A549 (cell line): Measurements from ENCODE around the gene KPTN. TPM values are rescaled to one million over a fixed set of nuclear protein-coding genes. Genes with fewer than 3 reads are reported as not detected.
A peak's percentile ranks its signal among the peaks of the same experiment; 100 is the strongest.

Source experiments
- ATAC-seq, 2 experiments: fragments of 200-7000 bp in 1 of 2; fragments of >200 bp in 1 of 2; cut with Nextera tagmentation in 1 of 2; cut with Tn5 transposase in 1 of 2; 3 replicates each; pipeline versions ENCODE4 v1.8.0 to v1.9.1; 2018 to 2020; ENCODE audit warnings: mild to moderate bottlenecking in 1 of 2, moderate library complexity in 1 of 2
- CTCF ChIA-PET: fragments of 300-600 bp; sonication (Branson Sonifier 250); formaldehyde crosslinking; extraction: SDS; loops from one replicate; lab custom pipeline; 2021; ENCODE audit warnings: antibody characterized with exemption, inconsistent platforms; lab: Yijun Ruan, JAX
- POLR2A ChIA-PET: fragments of 350-600 bp; formaldehyde crosslinking; extraction: SDS; loops from one replicate; lab custom pipeline; 2021; ENCODE audit warnings: antibody characterized with exemption, inconsistent platforms; lab: Yijun Ruan, JAX
- DNase-seq, 2 experiments: peaks; one replicate each; pipeline versions ENCODE4 v3.0.0 to v3.0.0-alpha.2; 2011 to 2016; ENCODE audit warnings: low read depth in 1 of 2, low spot score in 1 of 2
- FAIRE-seq: peaks from 2 replicates; lab custom pipeline; 2011; peaks lifted over from hg19 to GRCh38; lab: Jason Lieb, UNC
- H3K27ac ChIP-seq, 2 experiments: fragments of >200 bp; sonication (Bioruptor Twin); formaldehyde crosslinking; 3 replicates each; pipeline ENCODE4 v1.5.1; 2016 to 2017
- H3K4me1 ChIP-seq: fragments of >200 bp; sonication (Bioruptor Twin); formaldehyde crosslinking; 3 replicates; pipeline ENCODE4 v1.6.1; 2016
- H3K4me2 ChIP-seq: fragments of >200 bp; sonication (Bioruptor Twin); formaldehyde crosslinking; 3 replicates; pipeline ENCODE4 v1.6.1; 2016
- H3K4me3 ChIP-seq: fragments of >200 bp; sonication (Bioruptor Twin); formaldehyde crosslinking; 3 replicates; pipeline ENCODE4 v1.5.1; 2016
- H3K9me3 ChIP-seq: fragments of >200 bp; sonication (Bioruptor Twin); formaldehyde crosslinking; 3 replicates; pipeline ENCODE4 v1.6.1; 2016
- BHLHE40 ChIP-seq: IDR thresholded peaks from 2 replicates; pipeline ENCODE4 v1.6.1; 2012; ENCODE audit warnings: low read depth, low read length, inconsistent platforms
- CBX2 ChIP-seq: fragments of 200-600 bp; sonication (generic); IDR thresholded peaks from 2 replicates; pipeline ENCODE4 v1.6.1; 2016; ENCODE audit warnings: low read depth, mild to moderate bottlenecking, borderline replicate concordance
- CBX8 ChIP-seq: fragments of 200-600 bp; sonication (generic); IDR thresholded peaks from 2 replicates; pipeline ENCODE4 v1.6.1; 2016
- EHF ChIP-seq: fragments of 250-450 bp; sonication (Bioruptor Pico); IDR thresholded peaks from 2 replicates; pipeline ENCODE4 v1.5.0; 2020; ENCODE audit warnings: mild to moderate bottlenecking
- EHMT2 ChIP-seq: fragments of 200-600 bp; sonication (generic); IDR thresholded peaks from 2 replicates; pipeline ENCODE4 v1.6.1; 2016; ENCODE audit warnings: antibody characterized with exemption, low read depth, mild to moderate bottlenecking, moderate library complexity
- EP300 ChIP-seq, 2 experiments: fragments of >200 bp; sonication (Bioruptor Twin); formaldehyde crosslinking; IDR thresholded peaks; 2 replicates in 1 of 2; 3 replicates in 1 of 2; pipeline ENCODE4 v1.6.1; 2016 to 2017
- ESRRA ChIP-seq: fragments of 150-350 bp; IDR thresholded peaks from 2 replicates; pipeline ENCODE4 v1.6.1; 2014; ENCODE audit warnings: mild to moderate bottlenecking, low read length, borderline replicate concordance
- GATA3 ChIP-seq: IDR thresholded peaks from 2 replicates; pipeline ENCODE4 v1.6.1; 2012; ENCODE audit warnings: borderline replicate concordance
- HDAC2 ChIP-seq: fragments of 200-600 bp; sonication (generic); IDR thresholded peaks from 2 replicates; pipeline ENCODE4 v1.6.1; 2016
- JUNB ChIP-seq: fragments of >200 bp; sonication (Bioruptor Twin); formaldehyde crosslinking; IDR thresholded peaks from 2 replicates; pipeline ENCODE4 v1.6.1; 2016
- KDM5A ChIP-seq: fragments of 200-600 bp; sonication (generic); IDR thresholded peaks from 2 replicates; pipeline ENCODE4 v1.6.1; 2016; ENCODE audit warnings: antibody characterized with exemption, mild to moderate bottlenecking
- MAFK ChIP-seq: fragments of 450-650 bp; IDR thresholded peaks from 2 replicates; pipeline ENCODE4 v1.6.1; 2014; ENCODE audit not compliant: partially characterized antibody
- MAZ ChIP-seq: fragments of 150-350 bp; IDR thresholded peaks from 2 replicates; pipeline ENCODE4 v1.6.1; 2014; ENCODE audit warnings: antibody characterized with exemption, low read depth, low read length, borderline replicate concordance
- RAD21 ChIP-seq, 2 experiments: fragments of >200 bp in 1 of 2; sonication (Bioruptor Twin) in 1 of 2; formaldehyde crosslinking in 1 of 2; IDR thresholded peaks in 1 of 2; conservative IDR thresholded peaks in 1 of 2; 2 replicates in 1 of 2; 3 replicates in 1 of 2; pipeline ENCODE4 v1.6.1; 2012 to 2018; ENCODE audit warnings: inconsistent platforms in 1 of 2
- RARB ChIP-seq: fragments of 250-450 bp; sonication (Bioruptor Pico); IDR thresholded peaks from 2 replicates; pipeline ENCODE4 v1.8.0; 2021; ENCODE audit warnings: mild to moderate bottlenecking, moderate library complexity
- RCOR1 ChIP-seq: fragments of 150-350 bp; IDR thresholded peaks from 2 replicates; pipeline ENCODE4 v1.6.1; 2014; ENCODE audit warnings: antibody characterized with exemption, low read length, low read depth
- ZNF302 ChIP-seq: fragments of 250-450 bp; sonication (Bioruptor Pico); IDR thresholded peaks from 2 replicates; pipeline ENCODE4 v1.9.0; 2021; ENCODE audit warnings: inconsistent platforms, mild to moderate bottlenecking, moderate library complexity
- WGBS: methylation state at CpG from one replicate; pipeline ENCODE4 v1.1.6; 2017; ENCODE audit errors: missing lambda C conversion rate; 5-methylcytosine and 5-hydroxymethylcytosine counted together
- polyA plus RNA-seq, 4 experiments: library from polyadenylated mRNA; depleted of rRNA in 3 of 4; stranded (reverse); fragments of >200 nt; fragmentation: RNase III in 1 of 4; extraction: RNeasy Plus Mini Kit Qiagen cat#74134 plus additional on column Dnase treatment in 1 of 4; gene quantifications; 2 replicates in 3 of 4; 3 replicates in 1 of 4; pipeline ENCODE4 v1.2.3, GENCODE V29; 2011 to 2017
- TF ChIP-seq, protein P1 (sequence below): IDR thresholded peaks from 2 replicates; pipeline ENCODE4 v1.6.1; 2012
- TF ChIP-seq, protein P2 (sequence below): IDR thresholded peaks from 2 replicates; pipeline ENCODE4 v1.6.1; 2012

Gene KPTN
- polyA plus RNA-seq, 2 of the 4 experiments (the other 2 are of a cell fraction): 10.6 to 20.6 TPM

DNA sequence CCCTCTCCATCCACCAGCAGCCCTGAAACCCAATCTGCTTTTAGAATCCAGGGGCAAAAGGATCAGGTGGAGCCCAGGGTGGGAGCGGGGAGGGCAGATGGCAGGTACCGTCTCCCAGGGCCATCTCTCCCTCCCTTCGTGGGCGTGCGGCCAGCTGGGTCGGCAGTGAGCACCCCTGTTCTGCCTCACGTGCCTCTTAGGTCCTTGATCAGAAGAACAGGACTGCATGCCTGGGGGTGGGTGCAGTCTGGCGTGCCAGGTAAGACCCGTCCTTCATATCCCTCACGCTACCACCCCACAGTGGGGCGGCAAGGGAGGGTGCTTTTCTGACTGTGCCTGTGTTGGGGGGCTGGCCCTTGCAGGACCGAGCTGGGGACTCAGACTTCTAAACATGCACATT is 14.3 kb downstream of the KPTN start:
- WGBS: 16% methylated on average over 12 of the region's 12 CpGs
- CTCF ChIA-PET: interaction anchor here (0.5 to 8.6 kb wide), 3 partner anchors 14 to 77 kb away, joined by 3 to 58 read pairs (median 31); partner anchors contain the start of gene KPTN
- Histone ChIP-seq H3K4me2 (no peak overlapping the region), H3K4me3 (no peak overlapping the region), H3K27ac (no peak overlapping the region), H3K4me1 (peaks cover 19% of the 10 kb centered on the region; the same call in 2 of the 3 replicates), H3K9me3 (no peaks in the 10 kb centered on the region)
- POLR2A ChIA-PET: no interaction called here
- DNase-seq (no peak), ATAC-seq (peak in 1 of 2 experiments; percentile 2; a peak in 2 of 6 replicates), FAIRE-seq (no peak)
- no peak for TF ChIP-seq HDAC2
- no peak for TF ChIP-seq CBX2
- TF ChIP-seq ESRRA: no peak

DNA sequence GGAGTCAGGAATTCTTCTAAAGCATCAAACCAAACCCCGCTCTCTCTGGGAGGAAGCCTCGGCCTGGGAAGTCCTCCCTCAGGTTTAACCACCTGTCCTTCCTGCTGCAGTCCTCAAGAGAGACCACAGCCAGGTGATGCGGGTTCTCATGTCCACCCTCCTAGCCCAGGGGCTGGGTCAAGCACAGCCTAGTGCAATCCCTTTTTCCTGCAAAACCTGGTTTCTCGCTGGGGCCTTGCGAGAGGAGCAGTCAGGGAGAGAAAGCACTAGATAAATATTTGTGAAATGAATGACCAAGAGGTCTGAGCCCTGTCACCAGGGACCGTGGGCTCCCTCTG is 14.7 kb downstream of the KPTN start:
- no peak for FAIRE-seq
- no peak overlapping the region for H3K4me2 ChIP-seq
- 9% methylated on average over 6 of the region's 6 CpGs for WGBS
- H3K4me3 ChIP-seq: no peak overlapping the region
- CTCF ChIA-PET: interaction anchor here (0.8 to 8.6 kb wide), 4 partner anchors 11 to 47 kb away, joined by 6 to 58 read pairs (median 19); partner anchors contain the start of gene KPTN
- ATAC-seq: peak; percentile 15 to 31; a peak in 5 of 6 replicates
- no peak for DNase-seq
- TF ChIP-seq HDAC2 (no peak), ZNF302 (CRISPR knock-in tag) (no peak), CBX8 (no peak), EHF (no peak), RARB (CRISPR knock-in tag) (no peak), MAFK (no peak), GATA3 (no peak), RCOR1 (no peak), KDM5A (no peak), JUNB (no peak)
- TF ChIP-seq, protein P1, sequence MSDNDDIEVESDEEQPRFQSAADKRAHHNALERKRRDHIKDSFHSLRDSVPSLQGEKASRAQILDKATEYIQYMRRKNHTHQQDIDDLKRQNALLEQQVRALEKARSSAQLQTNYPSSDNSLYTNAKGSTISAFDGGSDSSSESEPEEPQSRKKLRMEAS: no peak
- TF ChIP-seq, all 56 proteins: peak for 0
- POLR2A ChIA-PET: no interaction called here
- H3K27ac ChIP-seq: no peak overlapping the region
- peaks cover 19% of the 10 kb centered on the region; the same call in 2 of the 3 replicates for H3K4me1 ChIP-seq
- no peaks in the 10 kb centered on the region for H3K9me3 ChIP-seq

DNA sequence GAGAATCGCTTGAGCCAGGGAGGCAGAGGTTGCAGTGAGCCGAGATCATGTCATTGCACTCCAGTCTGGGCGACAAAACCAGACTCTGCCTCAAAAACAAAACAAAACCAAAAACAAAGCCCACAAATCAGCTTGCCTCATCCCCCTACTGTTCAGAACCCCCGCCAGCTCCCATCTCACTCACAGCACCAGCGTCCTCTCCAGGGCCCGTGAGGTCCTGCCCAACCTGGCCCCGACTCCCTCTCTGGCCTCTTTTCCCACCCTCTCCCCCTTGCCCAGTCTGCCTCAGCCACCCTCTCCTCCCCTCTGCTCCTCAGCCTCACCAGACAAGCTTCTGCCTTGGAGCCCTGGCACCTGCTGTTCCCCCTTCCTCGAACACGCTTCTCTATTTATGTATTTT is 16.1 kb downstream of the KPTN start:
- POLR2A ChIA-PET: no interaction called here
- no peaks in the 10 kb centered on the region for H3K9me3 ChIP-seq
- CTCF ChIA-PET: interaction anchor here (0.8 to 3.0 kb wide), 7 partner anchors 10 to 40 kb away, joined by 3 to 21 read pairs (median 4); partner anchors contain the start of gene KPTN
- DNase-seq (no peak), FAIRE-seq (no peak), ATAC-seq (peak in 1 of 2 experiments; percentile 23; a peak in 1 of 6 replicates)
- no peak overlapping the region for H3K4me3 ChIP-seq
- no peak overlapping the region for H3K27ac ChIP-seq
- H3K4me1 ChIP-seq: peaks cover 19% of the 10 kb centered on the region; the same call in 2 of the 3 replicates
- no peak overlapping the region for H3K4me2 ChIP-seq
- 46% methylated on average over 9 of the region's 9 CpGs for WGBS
- TF ChIP-seq MAZ: no peak
- no peak for TF ChIP-seq BHLHE40
- no peak for TF ChIP-seq EP300 (IDR thresholded peaks at IDR 0.05)
- no peak for TF ChIP-seq RAD21 (conservative IDR thresholded peaks at IDR 0.05 in 1 of 2, IDR thresholded peaks at IDR 0.05 in 1 of 2)
- TF ChIP-seq, protein P2, sequence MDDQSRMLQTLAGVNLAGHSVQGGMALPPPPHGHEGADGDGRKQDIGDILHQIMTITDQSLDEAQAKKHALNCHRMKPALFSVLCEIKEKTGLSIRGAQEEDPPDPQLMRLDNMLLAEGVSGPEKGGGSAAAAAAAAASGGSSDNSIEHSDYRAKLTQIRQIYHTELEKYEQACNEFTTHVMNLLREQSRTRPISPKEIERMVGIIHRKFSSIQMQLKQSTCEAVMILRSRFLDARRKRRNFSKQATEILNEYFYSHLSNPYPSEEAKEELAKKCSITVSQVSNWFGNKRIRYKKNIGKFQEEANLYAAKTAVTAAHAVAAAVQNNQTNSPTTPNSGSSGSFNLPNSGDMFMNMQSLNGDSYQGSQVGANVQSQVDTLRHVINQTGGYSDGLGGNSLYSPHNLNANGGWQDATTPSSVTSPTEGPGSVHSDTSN: no peak

DNA sequence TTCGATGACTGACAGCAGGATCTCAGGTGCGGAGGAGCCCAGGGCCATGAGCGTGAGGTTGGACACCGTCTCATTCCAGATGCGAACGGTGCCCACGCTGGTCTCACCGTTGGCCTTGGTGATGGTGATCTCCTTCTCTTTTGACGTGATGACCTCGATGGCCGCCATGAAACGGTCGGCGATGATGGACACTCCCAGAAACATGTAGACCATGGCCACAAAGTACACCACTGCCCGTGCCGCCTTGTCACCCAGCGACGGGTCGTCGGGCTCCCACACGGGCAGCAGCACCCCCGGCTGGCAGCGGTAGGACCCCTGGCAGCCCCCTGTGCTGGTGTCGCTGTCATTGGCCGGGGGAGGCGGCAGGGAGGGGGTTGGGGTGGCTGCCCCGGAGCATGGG is 18.1 kb downstream of the KPTN start:
- Histone ChIP-seq H3K27ac (no peak overlapping the region), H3K9me3 (no peaks in the 10 kb centered on the region), H3K4me2 (no peak overlapping the region), H3K4me1 (peaks cover 11% of the 10 kb centered on the region; the same call in 1 of the 3 replicates), H3K4me3 (no peak overlapping the region)
- ATAC-seq: no peak
- TF ChIP-seq CBX8: no peak
- TF ChIP-seq EHMT2: no peak
- TF ChIP-seq GATA3: no peak
- WGBS: 75% methylated on average over 18 of the region's 27 CpGs
- no peak for FAIRE-seq
- DNase-seq: no peak
- POLR2A ChIA-PET: no interaction called here
- CTCF ChIA-PET: interaction anchor here (0.7 to 3.0 kb wide), 3 partner anchors 18 to 30 kb away, joined by 3 to 21 read pairs (median 5); partner anchors contain the start of gene KPTN
